Measurements from ENCODE around the gene ANXA6.

DNA sequence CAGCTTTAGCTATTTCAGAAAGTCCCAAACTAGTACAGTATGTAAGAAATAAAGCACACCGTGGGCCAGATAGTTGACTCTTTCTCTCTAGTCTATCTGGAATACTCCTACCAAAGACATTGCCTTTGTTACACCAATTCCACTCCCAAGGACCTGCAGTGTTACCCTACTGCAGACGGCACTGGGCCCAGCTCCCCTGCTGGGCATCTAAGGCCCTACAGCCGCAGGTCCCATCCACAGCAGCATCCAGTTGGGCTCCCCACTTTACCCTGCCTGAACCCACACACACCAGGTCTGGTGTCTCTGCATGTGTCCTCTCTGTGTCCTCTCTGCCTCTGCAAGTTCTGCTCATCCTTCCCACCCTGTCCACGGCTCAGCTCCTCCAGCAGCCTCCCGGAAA lies 99.3 kb downstream of the ANXA6 start:
- TF ChIP-seq NR2C1 (IDR thresholded peaks at IDR 0.05): no peak
- TF ChIP-seq NR2C1 (tag; IDR thresholded peaks at IDR 0.05): no peak
- TF ChIP-seq TEAD4 (IDR thresholded peaks at IDR 0.05; ENCODE audit: low read length): no peak
- no peak for TF ChIP-seq TEAD4 (CRISPR knock-in tag; IDR thresholded peaks at IDR 0.05; ENCODE audit: borderline replicate concordance)
- TF ChIP-seq, protein P1, sequence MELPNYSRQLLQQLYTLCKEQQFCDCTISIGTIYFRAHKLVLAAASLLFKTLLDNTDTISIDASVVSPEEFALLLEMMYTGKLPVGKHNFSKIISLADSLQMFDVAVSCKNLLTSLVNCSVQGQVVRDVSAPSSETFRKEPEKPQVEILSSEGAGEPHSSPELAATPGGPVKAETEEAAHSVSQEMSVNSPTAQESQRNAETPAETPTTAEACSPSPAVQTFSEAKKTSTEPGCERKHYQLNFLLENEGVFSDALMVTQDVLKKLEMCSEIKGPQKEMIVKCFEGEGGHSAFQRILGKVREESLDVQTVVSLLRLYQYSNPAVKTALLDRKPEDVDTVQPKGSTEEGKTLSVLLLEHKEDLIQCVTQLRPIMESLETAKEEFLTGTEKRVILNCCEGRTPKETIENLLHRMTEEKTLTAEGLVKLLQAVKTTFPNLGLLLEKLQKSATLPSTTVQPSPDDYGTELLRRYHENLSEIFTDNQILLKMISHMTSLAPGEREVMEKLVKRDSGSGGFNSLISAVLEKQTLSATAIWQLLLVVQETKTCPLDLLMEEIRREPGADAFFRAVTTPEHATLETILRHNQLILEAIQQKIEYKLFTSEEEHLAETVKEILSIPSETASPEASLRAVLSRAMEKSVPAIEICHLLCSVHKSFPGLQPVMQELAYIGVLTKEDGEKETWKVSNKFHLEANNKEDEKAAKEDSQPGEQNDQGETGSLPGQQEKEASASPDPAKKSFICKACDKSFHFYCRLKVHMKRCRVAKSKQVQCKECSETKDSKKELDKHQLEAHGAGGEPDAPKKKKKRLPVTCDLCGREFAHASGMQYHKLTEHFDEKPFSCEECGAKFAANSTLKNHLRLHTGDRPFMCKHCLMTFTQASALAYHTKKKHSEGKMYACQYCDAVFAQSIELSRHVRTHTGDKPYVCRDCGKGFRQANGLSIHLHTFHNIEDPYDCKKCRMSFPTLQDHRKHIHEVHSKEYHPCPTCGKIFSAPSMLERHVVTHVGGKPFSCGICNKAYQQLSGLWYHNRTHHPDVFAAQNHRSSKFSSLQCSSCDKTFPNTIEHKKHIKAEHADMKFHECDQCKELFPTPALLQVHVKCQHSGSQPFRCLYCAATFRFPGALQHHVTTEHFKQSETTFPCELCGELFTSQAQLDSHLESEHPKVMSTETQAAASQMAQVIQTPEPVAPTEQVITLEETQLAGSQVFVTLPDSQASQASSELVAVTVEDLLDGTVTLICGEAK (IDR thresholded peaks at IDR 0.05): no peak
- TF ChIP-seq, protein P1 (CRISPR knock-in tag; IDR thresholded peaks at IDR 0.05): no peak
- no peak for TF ChIP-seq NFYB (IDR thresholded peaks at IDR 0.05; ENCODE audit: extremely low read depth, insufficient read length)
- TF ChIP-seq, protein P2, sequence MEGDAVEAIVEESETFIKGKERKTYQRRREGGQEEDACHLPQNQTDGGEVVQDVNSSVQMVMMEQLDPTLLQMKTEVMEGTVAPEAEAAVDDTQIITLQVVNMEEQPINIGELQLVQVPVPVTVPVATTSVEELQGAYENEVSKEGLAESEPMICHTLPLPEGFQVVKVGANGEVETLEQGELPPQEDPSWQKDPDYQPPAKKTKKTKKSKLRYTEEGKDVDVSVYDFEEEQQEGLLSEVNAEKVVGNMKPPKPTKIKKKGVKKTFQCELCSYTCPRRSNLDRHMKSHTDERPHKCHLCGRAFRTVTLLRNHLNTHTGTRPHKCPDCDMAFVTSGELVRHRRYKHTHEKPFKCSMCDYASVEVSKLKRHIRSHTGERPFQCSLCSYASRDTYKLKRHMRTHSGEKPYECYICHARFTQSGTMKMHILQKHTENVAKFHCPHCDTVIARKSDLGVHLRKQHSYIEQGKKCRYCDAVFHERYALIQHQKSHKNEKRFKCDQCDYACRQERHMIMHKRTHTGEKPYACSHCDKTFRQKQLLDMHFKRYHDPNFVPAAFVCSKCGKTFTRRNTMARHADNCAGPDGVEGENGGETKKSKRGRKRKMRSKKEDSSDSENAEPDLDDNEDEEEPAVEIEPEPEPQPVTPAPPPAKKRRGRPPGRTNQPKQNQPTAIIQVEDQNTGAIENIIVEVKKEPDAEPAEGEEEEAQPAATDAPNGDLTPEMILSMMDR (IDR thresholded peaks at IDR 0.05 in 2 of 3, conservative IDR thresholded peaks at IDR 0.05 in 1 of 3; ENCODE audit: insufficient read depth in 2 of 3, low read depth in 1 of 3, low read length in 3 of 3): no peak
- TF ChIP-seq, protein P3, sequence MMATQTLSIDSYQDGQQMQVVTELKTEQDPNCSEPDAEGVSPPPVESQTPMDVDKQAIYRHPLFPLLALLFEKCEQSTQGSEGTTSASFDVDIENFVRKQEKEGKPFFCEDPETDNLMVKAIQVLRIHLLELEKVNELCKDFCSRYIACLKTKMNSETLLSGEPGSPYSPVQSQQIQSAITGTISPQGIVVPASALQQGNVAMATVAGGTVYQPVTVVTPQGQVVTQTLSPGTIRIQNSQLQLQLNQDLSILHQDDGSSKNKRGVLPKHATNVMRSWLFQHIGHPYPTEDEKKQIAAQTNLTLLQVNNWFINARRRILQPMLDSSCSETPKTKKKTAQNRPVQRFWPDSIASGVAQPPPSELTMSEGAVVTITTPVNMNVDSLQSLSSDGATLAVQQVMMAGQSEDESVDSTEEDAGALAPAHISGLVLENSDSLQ (IDR thresholded peaks at IDR 0.05): no peak
- no peak for TF ChIP-seq POLR2A (conservative IDR thresholded peaks at IDR 0.05)
- TF ChIP-seq RBBP5 (IDR thresholded peaks at IDR 0.05; ENCODE audit: borderline replicate concordance, insufficient read depth, low read length, poor library complexity, severe bottlenecking): no peak
